ENCODE results near the gene SPTBN1.

SPTBN1 gene

DNA sequence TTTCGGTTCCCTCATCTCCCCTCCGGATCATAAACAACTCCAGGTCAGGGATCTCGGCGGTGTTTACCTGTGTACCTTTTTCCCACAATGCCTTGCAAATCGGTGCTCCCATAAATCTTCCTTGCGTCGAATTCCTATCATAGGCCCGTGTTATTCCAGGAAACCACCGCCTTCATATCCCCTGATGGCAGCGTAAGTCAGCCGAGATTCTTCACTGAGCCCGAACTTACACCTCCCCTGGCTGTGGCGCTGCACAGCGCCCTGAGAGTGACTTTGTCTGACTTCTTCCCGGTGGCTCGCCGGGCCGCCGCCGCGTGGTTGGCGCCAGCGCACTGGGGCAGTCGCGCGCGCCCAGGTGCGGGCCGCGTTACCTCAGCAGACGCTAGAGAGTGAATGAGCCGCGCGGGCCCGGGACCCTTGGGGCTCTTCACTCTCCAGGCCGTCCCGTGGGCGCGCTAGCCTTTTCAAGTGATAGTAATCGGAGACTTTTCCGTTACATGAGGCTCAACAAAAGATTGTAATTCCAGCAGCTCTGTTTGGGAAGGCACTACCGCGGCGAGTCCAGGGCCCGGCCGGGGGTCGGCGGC, 101.6 kb downstream of the SPTBN1 start:
- peak overlapping the region; percentile 63 for H3K4me3 ChIP-seq (ENCODE audit: low read length)
- peak; percentile 46 for DNase-seq (ENCODE audit: low read depth)
- no peak for TF ChIP-seq CTCF (conservative IDR thresholded peaks at IDR 0.05; ENCODE audit: low read length)

DNA sequence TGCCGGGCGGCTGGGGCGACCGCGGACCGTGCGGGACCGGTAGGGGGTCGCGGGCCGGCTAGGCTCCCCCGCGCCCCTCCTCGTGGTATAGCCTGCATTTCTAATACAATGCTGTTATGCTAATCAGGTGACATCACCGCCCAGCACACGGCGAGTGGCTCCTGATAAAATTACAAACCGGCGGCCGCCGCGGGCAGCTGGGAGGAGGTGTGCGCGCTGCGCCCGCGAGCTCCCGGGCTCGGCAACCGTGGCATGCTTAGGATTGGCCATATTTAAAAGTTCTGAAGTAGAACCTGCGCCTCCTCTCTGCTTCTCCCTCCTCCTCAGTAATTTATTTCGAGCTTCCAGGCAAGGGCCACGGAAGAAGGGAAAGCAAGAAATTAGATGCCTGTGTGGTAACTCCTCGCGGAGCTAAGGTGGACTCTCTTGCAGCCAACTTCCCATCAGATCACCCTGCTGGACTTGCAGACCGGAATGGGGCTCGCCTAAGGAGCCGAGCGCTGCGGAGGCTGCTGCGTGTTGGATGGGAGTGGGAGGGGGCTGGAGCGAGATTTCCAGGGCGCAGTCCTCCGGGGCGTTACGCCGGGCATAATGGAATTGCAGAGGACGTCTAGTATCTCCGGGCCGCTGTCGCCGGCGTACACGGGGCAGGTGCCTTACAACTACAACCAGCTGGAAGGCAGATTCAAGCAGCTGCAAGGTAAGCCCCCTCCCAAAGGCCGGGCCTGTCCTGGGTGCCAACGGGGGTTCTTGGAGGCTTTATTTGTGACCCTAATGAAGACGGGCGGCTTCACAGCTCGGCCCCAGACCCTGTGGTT, 102.3 kb downstream of the SPTBN1 start:
- TF ChIP-seq CTCF (conservative IDR thresholded peaks at IDR 0.05; ENCODE audit: low read length): no peak
- H3K4me3 ChIP-seq (ENCODE audit: low read length): peak overlapping the region; percentile 63
- DNase-seq (ENCODE audit: low read depth): peak; percentile 43

DNA sequence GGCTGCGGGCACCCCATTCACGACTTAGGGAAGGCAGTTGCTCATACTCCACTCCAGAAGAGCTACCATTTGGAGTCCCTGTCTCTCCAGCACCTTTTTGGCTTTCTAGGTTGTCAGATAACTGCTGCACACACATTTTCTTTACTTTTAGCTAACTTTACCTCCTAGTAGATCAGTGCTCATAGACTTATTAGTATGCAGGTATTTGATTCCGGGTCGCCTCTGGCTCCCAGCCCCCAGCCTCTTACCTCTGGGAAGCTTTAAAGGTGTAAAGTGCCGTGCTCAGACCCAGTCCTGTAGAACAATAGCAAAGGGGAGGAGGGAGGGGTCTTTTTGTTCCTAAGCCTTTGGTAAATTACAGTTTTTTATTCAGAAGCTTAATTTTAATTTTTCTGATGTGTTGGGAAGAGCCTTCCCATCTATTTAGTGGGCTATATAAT, 102.9 kb downstream of the SPTBN1 start:
- H3K4me3 ChIP-seq (ENCODE audit: low read length): peak overlapping the region; percentile 63
- no peak for TF ChIP-seq CTCF (conservative IDR thresholded peaks at IDR 0.05; ENCODE audit: low read length)
- no peak for DNase-seq (ENCODE audit: low read depth)

GRCh38 chr2:54559593-54560145, 103.5 kb downstream of the SPTBN1 start:
- DNase-seq (ENCODE audit: low read depth): peak; percentile 92
- TF ChIP-seq CTCF (conservative IDR thresholded peaks at IDR 0.05; ENCODE audit: low read length): 0 out of 2 replicates have a peak, but pooled peaks have one; percentile 2

DNA sequence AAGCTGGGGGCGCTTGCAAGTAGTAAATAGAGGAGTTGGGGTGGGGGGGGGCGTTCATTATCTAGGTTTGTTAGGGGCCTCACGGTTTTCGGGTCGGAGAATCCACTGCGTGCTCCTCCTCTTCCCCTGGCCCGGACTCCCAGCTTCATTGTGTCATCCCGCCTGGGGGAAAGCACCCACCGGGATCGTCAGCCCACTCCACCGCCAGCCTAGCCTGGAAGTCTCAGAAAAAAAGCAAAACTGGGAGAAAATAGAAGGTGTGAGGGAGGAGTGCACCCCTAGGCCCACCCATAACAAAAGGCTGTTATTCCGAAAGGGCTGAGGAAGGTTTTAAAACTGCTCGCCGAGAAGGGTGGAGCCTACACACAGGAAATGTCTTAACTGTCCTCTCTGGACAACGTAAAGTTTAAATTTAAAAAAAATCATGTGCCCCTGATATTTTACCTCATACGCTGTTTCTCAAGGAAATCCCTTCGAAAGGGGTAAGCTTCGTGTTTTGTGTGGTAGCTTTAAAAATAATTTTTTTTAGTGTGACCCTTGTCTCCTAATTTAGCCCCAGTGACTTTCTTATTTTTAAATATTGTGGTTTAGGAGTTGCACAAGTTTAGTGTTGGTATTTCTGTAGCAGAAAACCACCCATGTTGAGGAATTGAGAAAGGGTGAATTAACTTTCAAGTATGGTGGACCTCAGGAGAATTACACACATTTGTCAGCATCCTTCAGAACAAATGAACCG, 104.2 kb downstream of the SPTBN1 start:
- peak overlapping the region; percentile 63 for H3K4me3 ChIP-seq (ENCODE audit: low read length)
- no peak for TF ChIP-seq CTCF (conservative IDR thresholded peaks at IDR 0.05; ENCODE audit: low read length)
- peak; percentile 86 for DNase-seq (ENCODE audit: low read depth)

More at GRCh38 chr2:54559593-54560145, 103.5 kb downstream of the SPTBN1 start:
- H3K4me3 ChIP-seq (ENCODE audit: low read length): peak overlapping the region; percentile 63

GRCh38 chr2:54561010-54561409, 104.9 kb downstream of the SPTBN1 start:
- TF ChIP-seq CTCF (conservative IDR thresholded peaks at IDR 0.05; ENCODE audit: low read length): no peak
- no peak for DNase-seq (ENCODE audit: low read depth)
- H3K4me3 ChIP-seq (ENCODE audit: low read length): peak overlapping the region; percentile 11
